GM18499 (cell line): ENCODE measurements around the gene HRG.

Experiments used
- ATAC-seq: cut with Tn5 transposase; IDR thresholded peaks from one replicate; pipeline ENCODE4 v1.9.1; 2021; ENCODE audit warnings: moderate number of reproducible peaks; ENCODE audit not compliant: insufficient read depth, unreplicated experiment

The HRG gene

DNA sequence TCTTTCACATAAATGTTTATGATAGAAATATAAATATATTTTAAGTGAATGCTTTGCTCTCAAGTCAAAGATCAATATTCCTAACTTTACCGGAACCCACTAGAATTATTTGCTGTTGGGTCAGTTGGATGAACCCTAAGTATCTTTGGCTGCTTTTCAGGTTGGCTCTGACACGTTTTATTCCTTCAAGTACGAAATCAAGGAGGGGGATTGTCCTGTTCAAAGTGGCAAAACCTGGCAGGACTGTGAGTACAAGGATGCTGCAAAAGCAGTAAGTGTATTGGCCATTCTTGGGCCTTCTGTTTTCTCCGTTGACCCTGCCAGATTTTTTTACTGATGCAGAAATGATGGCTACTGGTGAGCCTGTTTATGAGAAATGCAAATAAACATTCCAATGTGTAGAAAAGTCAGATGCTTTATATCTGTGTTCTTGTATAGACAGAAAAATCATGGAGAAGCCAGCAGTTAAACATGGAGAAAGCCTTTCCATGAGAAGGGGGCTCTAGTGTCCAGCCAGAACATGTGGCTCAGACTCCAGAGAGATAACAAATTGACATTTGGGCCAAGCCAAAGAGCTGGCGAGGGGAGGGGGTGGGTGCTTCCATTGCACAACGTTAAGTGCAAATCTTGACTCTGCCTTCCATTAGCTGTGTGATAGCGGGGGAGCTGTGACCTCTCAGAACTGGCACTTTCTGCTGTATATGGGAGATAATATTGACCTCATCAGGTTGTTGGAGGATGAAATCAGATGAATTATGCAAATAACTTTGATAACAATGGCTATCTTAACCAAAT lies 54.3 kb downstream of the HRG start:
- no peak for ATAC-seq

GRCh38 chr3:186722457-186722856 lies 56.6 kb downstream of the HRG start:
- ATAC-seq, result no peak

DNA sequence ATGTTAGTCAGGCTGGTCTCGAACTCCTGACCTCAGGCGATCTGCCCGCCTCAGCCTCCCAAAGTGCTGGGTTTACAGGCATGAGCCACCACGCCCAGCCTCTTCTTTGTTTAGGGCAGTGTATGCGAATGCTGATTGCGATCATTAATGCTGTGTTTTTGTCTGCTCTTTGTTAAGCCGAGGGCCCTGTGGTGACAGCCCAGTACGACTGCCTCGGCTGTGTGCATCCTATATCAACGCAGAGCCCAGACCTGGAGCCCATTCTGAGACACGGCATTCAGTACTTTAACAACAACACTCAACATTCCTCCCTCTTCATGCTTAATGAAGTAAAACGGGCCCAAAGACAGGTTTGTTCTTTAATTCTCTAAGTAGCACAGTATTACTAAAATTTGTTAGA lies 59.1 kb downstream of the HRG start:
- ATAC-seq, result no peak
